GM03348 (cell line): ENCODE results near the gene TRIP11.

Experiments used
- DNase-seq: peaks from one replicate; pipeline ENCODE4 v3.0.0; 2012; ENCODE audit warnings: low spot score

Gene TRIP11

GRCh38 chr14:92009604-92010003 lies 30.3 kb downstream of the TRIP11 start:
- DNase-seq, result no peak

DNA sequence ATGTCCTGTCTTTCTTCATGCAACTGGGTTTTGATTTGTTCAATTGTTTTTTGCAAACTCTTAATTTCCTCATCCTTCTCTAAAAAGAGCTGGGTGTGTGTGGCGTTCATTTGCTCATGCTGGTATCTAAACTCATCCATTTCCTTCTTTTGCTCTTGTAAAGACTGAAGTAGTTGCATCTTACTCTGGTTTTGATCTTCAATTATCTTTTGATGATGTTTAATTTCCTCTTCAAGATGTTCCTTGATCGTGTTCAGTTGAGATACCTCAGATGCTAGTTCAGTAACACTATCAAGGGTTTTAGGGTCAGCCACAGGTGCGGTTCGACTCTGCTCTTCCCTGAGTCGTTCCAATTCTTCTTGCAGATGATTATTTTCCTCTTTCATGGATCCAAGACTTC lies 34.8 kb downstream of the TRIP11 start:
- no peak for DNase-seq

GRCh38 chr14:92004062-92004461 lies 35.8 kb downstream of the TRIP11 start:
- DNase-seq, result peak; percentile 7

DNA sequence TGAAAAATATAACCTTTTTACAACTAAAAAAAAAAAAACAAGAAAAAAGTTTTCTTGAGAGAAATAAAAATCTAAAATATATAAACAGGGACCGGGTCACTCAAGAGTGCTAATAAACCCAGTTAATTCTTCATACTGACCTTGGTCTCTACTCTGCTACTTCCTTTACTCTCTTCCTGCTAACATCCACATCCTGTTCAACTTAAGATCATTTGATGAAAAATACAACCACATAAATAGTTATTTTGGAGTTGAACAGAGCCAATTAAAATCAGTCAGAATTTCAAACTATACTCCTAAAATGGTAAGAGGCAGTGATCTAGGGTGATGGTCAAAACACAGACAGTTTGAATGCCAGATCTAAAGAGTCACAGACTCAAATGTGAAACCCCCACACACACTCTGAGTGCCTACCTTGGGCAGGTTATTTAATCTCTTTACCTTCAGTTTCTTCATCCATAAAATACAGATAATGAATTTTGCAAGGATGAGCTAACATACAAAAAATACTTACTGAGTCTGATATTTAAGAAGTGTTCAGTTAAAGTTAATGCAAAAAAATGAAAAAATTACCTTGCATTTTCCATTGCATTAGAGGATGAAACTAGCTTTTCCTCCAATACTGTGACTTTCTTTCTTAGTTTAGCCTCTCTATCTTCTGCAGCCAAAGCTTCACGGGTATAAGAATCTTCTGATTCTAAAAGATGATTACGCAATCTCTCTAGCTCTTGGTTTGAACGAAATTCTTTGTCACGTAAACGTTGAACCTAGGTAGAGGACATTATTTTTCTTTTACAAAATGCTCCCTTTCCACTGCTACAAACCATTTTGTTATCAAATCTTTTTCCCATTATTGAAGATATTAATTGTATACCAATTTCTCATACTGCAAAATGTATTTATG lies 40.9 kb downstream of the TRIP11 start:
- DNase-seq, result no peak

- no peak for DNase-seq
Measured at GRCh38 chr14:91997492-91997891, 42.4 kb downstream of the TRIP11 start.

DNA sequence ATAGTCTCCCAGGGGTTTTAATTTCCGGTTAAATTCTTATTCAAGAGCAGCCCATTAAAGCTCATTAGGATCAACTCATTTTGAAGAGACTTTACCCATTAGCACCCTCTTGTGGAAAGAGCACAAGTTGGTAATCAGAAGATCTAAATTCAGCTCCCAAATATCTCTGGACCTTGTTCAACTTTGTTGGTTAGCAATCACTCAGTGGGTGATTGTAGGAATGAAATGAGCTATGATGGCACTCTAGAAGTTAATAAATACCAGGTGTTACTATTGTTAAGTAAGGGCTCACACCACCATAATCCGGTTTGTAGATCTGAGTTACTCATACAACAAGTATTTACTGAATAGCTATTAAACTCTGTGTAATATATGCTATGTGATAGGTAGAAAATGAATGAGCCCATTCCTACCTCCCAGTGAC lies 42.9 kb downstream of the TRIP11 start:
- DNase-seq, result peak; percentile 80

DNA sequence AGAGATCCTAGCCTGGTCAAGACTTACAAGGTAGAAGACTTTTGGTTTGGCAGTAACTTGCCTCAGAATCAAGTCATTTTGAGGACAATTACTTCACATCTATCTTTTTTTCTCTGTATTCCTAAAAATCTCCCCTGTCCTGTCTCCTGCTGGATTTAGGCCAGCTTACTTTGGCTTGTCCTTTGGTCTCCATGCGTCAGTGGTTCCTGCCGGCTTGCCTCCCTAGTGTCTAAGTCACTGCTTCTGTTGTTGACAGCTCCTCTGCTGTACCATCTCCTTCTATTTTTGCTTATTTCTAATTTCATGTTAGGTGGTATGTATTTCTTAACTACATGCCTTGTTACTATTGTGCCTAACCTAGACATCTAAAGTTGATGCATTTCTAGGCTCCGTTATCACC lies 52.7 kb downstream of the TRIP11 start:
- DNase-seq, result no peak

- peak; percentile 29 for DNase-seq
Measured at GRCh38 chr14:91985521-91986255, 54.2 kb downstream of the TRIP11 start.

DNA sequence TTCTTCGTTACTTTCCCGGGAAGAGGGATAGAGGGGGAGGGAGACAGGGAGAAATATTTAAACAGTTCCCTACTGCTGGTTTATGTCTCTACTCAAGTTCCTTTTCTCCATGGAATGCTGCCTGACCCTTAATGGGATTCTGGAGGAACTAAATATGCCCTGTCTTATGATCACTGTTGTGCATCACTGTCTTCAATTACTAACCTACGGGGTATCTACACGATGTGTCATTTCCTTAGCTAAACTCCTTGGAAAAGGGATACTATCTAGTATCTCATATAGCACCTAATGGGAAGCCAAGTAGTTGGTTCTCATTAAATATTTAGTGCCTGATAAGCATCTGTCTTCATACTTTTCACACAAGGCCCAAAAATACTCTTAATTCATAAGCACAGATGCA lies 54.9 kb downstream of the TRIP11 start:
- peak; percentile 31 for DNase-seq

DNA sequence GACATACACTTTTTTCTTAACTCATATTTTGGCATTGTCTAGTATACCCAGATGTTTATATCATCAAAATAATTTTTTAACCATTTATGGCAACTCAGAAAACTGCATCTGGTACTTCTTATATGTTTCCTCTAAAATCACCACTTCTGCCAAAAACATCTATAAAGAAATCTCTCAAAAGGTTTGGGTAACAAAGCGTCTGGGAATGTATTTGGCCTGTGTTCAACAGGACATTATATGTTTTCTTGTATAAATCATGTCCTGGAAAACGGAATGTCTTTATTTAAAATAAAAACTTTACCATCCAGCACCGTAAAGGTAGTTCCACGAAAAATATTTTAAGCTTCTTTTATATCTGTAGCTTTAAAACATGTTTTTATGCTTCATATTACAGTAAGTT lies 56.3 kb downstream of the TRIP11 start:
- DNase-seq, result no peak

DNA sequence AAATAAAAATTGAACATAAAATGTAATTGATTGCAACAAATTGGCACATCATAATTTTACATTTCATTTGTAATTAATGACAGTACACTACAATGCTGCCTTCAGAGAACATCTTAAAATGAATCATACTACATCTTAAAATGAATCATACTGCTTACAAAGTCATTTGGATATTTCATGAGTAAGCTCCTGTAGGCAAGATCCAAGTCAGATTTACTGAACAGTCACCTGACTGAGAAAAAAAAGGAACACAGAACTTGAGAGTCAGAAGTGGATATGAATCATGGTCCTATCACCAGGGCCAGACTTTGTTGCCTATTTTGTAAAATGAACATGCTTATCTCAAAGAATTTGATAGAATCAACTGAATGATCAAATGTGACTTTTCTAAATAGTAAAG lies 59.7 kb downstream of the TRIP11 start:
- DNase-seq, result peak; percentile 76

GRCh38 chr14:91977884-91978283 lies 62.0 kb downstream of the TRIP11 start:
- no peak for DNase-seq

GRCh38 chr14:91975763-91976162 lies 64.1 kb downstream of the TRIP11 start:
- no peak for DNase-seq

GRCh38 chr14:91971188-91971778 lies 68.6 kb downstream of the TRIP11 start:
- no peak for DNase-seq

GRCh38 chr14:91968280-91968679 lies 71.6 kb downstream of the TRIP11 start:
- no peak for DNase-seq

- DNase-seq, result no peak
Measured at GRCh38 chr14:91964724-91965123, 75.1 kb downstream of the TRIP11 start.

DNA sequence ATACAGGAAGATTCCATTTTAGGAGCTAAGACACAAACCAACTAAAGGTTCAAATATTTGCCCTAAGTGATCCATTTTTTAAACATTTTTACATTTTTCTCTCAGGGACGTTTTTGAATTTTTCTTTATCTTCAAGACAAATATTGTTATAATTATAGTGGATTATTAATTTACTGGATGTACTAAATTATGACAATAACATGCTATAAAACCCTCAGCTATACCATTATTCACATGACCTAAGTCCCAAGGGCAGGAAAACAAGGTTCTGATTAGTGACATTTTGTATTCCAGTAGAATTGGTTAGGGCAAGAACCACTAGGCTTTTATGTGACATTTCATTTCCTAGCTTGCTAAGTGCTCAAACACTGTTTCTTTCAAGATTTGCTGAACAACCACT lies 75.8 kb downstream of the TRIP11 start:
- DNase-seq, result no peak

DNA sequence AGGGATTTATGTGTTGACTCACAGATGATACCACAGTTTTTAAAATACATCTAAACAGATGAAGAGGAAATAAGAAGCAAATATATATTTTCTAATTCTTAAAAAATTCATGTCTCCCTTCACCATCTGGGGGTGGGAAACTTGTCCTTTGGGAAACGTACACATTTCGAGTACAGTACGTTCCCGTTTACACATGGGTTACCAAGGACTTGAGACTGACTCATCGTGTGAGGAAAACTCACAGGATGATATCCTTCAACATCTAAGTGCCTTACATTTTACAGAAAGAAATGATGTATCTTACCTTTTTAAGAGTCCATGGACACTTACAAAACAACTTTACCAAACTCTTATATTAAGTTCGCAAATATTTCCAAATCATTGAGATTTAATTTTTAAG lies 76.4 kb downstream of the TRIP11 start:
- no peak for DNase-seq

DNA sequence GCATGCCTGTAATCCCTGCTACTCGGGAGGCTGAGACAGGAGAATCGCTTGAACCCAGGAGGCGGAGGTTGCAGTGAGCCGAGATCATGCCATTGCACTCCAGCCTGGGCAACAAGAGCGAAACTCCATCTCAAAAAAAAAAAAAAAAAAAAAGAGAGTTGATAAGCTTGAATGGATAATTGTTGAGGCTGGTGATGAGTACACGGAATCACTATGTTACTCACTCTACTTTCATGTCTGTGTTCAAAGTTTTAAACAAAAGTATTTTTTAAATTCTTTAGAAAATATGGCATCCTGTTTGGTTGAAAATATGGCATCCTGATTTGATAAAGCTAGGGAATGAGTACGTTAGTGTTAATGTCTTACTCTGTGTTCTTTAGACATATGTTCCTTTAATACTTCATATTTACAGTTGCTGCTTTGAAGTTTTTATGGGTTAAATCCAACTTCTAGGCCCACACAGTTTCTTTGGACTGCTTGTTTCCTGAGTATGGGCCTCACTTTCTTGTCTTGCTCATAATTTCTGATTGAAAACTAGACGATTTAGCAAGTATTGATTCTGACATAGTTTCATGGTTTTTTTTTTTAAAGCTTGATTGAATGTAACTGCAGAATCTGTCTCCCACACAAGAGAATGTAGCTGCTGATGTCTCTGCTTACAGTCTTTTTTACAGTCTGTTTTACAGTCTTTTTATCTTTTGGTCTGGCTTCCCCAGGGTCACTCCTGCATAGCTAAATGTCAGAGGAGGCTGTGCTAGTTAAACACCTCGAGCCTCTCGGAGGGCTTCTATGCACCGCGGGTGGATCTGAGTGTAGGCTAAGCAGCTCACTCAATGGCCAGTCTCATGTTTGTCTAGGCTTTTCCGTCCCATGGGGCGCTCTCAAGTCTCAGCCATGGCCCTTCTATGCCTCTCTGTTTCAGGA lies 78.3 kb downstream of the TRIP11 start:
- no peak for DNase-seq

- no peak for DNase-seq
Measured at GRCh38 chr14:91957876-91958313, 82.0 kb downstream of the TRIP11 start.

DNA sequence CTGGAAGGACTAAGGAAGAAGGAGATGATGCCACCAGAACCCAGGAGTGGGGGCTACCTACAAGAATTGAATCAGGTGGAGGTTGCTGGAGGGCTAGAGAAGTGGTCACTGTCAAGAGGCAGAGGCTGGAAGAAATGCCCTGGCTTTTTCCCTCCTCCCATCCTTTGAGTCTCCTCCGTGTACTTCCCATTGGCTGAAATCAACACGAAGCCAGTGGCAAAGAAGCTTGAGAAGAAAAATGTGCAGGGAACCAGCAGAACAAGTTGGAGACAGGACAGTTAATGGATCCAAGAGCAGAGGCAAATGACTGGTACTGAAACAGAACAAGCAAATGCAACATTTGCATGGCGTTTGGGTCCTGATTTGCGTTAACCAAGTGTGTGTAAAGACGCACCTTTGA lies 83.2 kb downstream of the TRIP11 start:
- no peak for DNase-seq

DNA sequence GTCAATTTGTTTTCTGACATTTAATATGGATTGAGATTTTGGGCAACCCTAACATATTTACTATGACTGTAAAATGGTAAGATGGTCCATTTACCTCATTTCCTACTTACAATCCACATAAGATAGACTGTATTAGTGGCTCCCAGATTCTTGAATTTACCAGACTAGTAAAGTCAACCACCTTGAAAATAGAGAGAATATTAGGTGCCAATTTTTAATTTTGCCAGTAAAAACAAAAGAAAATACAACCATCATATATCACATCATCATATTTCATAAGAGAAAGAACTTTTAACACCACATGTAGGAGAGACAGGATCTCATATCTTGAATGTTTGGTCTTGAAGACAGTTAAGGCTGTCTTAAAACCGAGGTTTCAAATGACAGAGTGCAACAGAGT lies 84.7 kb downstream of the TRIP11 start:
- DNase-seq, result no peak
